Measurements from ENCODE around the gene TTC28. TPM values are rescaled to one million over a fixed set of nuclear protein-coding genes. Genes with fewer than 3 reads are reported as not detected.

Gene TTC28
- total and polyA plus RNA-seq, 2 donors (not counting 3 experiments of a cell fraction or from before 2014, with no cell fraction given) = 16.5 to 51.1 TPM

GRCh38 chr22:28052825-28053269, 626.8 kb downstream of the TTC28 start:
- DNase-seq (ENCODE audit: low read depth, low spot score) (no peak), FAIRE-seq (no peak)
- H3K36me3 ChIP-seq (ENCODE audit: control insufficient read depth in 2 of 2, extremely low read depth in 1 of 2, insufficient read depth in 2 of 2, low read length in 2 of 2) = no peaks in the 10 kb centered on the region
- TF ChIP-seq GATA2 (IDR thresholded peaks at IDR 0.05; ENCODE audit: insufficient read depth, insufficient read length, low read depth, low read length) = no peak
- TF ChIP-seq POLR2A (IDR thresholded peaks at IDR 0.05; ENCODE audit: low read depth, low read length) = no peak
- TF ChIP-seq, protein P1, sequence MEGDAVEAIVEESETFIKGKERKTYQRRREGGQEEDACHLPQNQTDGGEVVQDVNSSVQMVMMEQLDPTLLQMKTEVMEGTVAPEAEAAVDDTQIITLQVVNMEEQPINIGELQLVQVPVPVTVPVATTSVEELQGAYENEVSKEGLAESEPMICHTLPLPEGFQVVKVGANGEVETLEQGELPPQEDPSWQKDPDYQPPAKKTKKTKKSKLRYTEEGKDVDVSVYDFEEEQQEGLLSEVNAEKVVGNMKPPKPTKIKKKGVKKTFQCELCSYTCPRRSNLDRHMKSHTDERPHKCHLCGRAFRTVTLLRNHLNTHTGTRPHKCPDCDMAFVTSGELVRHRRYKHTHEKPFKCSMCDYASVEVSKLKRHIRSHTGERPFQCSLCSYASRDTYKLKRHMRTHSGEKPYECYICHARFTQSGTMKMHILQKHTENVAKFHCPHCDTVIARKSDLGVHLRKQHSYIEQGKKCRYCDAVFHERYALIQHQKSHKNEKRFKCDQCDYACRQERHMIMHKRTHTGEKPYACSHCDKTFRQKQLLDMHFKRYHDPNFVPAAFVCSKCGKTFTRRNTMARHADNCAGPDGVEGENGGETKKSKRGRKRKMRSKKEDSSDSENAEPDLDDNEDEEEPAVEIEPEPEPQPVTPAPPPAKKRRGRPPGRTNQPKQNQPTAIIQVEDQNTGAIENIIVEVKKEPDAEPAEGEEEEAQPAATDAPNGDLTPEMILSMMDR (IDR thresholded peaks at IDR 0.05; ENCODE audit: extremely low read depth in 1 of 2, insufficient read depth in 1 of 2, low read depth in 1 of 2, low read length in 2 of 2) = no peak
- TF ChIP-seq MYC (IDR thresholded peaks at IDR 0.05; ENCODE audit: low read depth, low read length) = no peak
- TF ChIP-seq FOS (IDR thresholded peaks at IDR 0.05; ENCODE audit: borderline replicate concordance, insufficient read depth, low read length) = no peak
- no peak for TF ChIP-seq POLR2AphosphoS5 (IDR thresholded peaks at IDR 0.05; ENCODE audit: insufficient read depth, low read depth, low read length)
- TF ChIP-seq JUN (IDR thresholded peaks at IDR 0.05; ENCODE audit: borderline replicate concordance, insufficient read depth, insufficient read length, low read depth) = no peak
- no peak for TF ChIP-seq MAX (IDR thresholded peaks at IDR 0.05; ENCODE audit: insufficient read depth, insufficient read length)
- H3K27me3 ChIP-seq (ENCODE audit: control insufficient read depth in 2 of 2, insufficient read depth in 2 of 2, low read length in 2 of 2) = no peaks in the 10 kb centered on the region
- POLR2A ChIA-PET = no interaction called here
- intact Hi-C loops (cut with micrococcal nuclease) = no loop called here
- no peak overlapping the region for H3K4me3 ChIP-seq (replicated peaks in 1 of 3; ENCODE audit: insufficient read depth in 1 of 3, low read depth in 1 of 3, low read length in 3 of 3)
- no peak overlapping the region for H3K27ac ChIP-seq (ENCODE audit: insufficient read depth, low read depth, low read length)
- peaks cover 3% of the 10 kb centered on the region for H4K20me1 ChIP-seq (replicated peaks; ENCODE audit: control insufficient read depth, extremely low read depth, insufficient read depth, low read length)
- BruUV-seq (replicated peaks) = no TSS peak
- dilution Hi-C loops (cut with MboI; ENCODE audit: extremely low pct_ligation_motif_present, low sequenced_read_pairs) = no loop called here
- peaks cover 18% of the 10 kb centered on the region for H3K4me1 ChIP-seq (ENCODE audit: control insufficient read depth, extremely low read depth, insufficient read depth, low read length)
- no peak overlapping the region for H2AFZ ChIP-seq (ENCODE audit: low read depth, low read length)
- H3K4me2 ChIP-seq (ENCODE audit: insufficient read depth, low read length) = no peak overlapping the region
- H3K79me2 ChIP-seq (ENCODE audit: control insufficient read depth, insufficient read depth, low read length) = no peaks in the 10 kb centered on the region
- CTCF ChIA-PET = interaction anchor here (0.7 to 7.7 kb wide), 14 partner anchors 24 to 776 kb away, joined by 3 to 86 read pairs (median 16); no protein-coding TSS in a partner anchor
- no peak overlapping the region for H3K9ac ChIP-seq (replicated peaks; ENCODE audit: extremely low read depth, insufficient read depth, low read length)
- H3K9me1 ChIP-seq (replicated peaks; ENCODE audit: control insufficient read depth, extremely low read depth, insufficient read depth, low read length) = no peaks in the 10 kb centered on the region
- no peaks in the 10 kb centered on the region for H3K9me3 ChIP-seq (replicated peaks; ENCODE audit: control insufficient read depth, insufficient read depth, low read length)

Data from endothelial cell of umbilical vein (primary cell).